SIG-M5 (cell line): ENCODE measurements around the gene DDA1.
A peak's percentile ranks its signal among the peaks of the same experiment; 100 is the strongest.

ENCODE experiments used
- DNase-seq: peaks from one replicate; lab custom pipeline; 2025; lab: John Stamatoyannopoulos, UW

The DDA1 gene

GRCh38 chr19:17330262-17331044 lies 21.1 kb downstream of the DDA1 start:
- DNase-seq: no peak

- no peak for DNase-seq
Observed at GRCh38 chr19:17331045-17331558, 21.7 kb downstream of the DDA1 start.

GRCh38 chr19:17332360-17332676 lies 23.0 kb downstream of the DDA1 start:
- no peak for DNase-seq

- no peak for DNase-seq
Observed at GRCh38 chr19:17332677-17333581, 23.6 kb downstream of the DDA1 start.

GRCh38 chr19:17333611-17334413 lies 24.4 kb downstream of the DDA1 start:
- DNase-seq: no peak

DNA sequence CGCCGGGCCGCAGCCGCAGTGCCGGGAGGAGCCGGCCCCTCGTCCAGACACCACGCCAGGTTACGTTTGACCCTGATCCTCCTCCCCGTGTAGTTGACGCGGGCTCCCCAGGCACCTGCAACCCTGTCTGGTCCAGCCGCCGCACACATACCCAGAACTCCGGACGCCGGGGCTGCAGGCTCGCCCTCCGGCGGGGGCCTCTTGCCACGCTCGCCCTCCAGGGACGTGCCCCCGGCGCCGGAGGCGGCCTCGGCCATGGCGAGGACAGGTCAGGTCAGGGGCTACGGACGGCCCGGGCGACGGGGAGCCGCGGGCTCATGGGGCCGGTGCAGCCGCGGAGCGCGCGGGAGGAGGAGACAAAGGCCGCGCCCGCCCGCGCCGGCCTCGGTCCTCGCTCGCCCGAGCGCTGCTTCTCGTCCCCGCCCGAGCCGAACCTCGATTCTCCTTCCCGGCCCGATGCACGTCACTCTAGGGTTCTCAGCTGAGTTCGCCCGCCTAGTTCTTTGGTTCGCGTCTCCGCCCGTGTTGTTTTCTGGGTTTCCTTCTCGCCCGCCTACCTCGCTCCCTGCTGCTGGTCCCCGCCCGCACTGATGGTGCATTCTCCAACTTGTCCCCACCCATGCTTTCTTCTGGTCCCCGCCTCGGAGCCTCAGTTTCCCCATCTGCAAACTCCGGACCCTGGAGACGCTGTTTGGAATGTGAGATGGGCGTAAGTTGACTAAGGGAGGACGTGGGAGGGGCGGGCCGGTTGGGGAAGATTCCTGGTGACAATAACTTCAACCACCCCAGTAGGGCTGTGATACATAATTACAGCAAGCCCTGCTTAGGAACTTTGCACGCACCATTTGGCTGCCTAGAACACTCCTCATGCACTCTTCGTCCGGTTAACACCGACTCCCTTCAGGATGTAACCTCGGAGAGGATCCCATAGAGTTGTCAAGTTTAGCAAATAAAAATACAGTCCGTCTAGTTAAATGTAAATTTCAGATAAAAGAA lies 25.3 kb downstream of the DDA1 start, which contains the start of gene ANO8:
Gene ANO8 (minus strand): TSS at position 442 of the 996 bp plus-strand sequence. CDS start 185 bp downstream, at position 257.
- DNase-seq: peak; percentile 58

DNA sequence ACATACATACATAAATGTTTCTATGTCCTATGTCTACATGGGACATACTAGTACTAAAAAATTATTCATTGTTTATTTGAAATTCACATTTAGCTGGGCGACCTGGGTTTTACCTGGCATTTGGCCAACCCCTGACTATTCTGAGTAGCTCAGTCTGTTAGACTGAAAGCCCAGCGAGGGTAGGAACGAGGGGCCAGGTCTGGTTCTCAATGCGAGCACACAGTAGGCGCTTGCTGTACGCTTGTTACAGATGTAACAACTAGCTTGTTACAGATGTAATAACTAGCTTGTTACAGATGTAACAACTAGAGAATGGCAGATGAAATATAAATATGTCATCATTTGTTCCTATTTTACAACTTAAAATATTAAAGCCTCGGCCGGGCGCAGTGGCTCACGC lies 26.2 kb downstream of the DDA1 start:
- DNase-seq: no peak

DNA sequence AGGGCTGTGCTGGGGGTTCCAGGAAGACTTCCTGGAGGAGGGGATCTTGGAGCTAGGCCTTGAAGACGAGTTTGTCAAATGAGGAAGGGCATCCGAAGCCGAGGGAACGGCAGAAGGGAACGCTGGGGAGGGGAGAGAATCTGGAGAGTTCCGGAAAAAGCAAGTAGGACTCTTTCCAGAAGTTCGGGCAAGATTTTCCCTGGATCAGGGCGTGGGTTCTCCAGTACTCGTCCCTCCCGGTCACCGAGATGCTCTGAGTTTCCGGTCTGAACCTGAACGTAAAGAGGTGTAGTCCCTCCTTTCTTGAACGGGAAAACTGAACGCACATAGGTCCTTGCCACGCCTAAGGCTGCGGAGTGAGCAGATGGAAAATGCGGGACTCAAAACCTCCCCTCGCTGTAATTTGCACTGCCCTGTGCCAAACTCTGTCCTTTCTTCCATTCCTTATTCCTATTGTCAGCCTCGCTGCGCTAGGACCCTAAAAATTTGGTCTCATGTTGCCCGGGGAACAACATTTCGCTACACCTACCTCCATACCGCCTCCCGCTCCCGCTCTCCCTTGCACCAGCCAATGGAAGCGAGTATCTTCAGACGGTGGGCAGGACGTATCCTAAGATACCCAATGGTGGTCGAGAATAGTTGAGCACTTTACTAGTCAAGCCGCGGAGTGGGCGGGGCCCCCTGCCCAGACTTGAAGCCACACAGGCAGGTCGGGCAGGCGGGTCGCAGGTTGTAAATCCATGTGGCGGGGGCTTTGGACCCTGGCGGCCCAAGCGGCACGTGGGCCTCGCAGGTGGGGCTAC lies 27.7 kb downstream of the DDA1 start, which contains the start of gene GTPBP3:
Gene GTPBP3 (plus strand): TSS at position 682 of the 803 bp plus-strand sequence. CDS start 59 bp downstream, at position 741.
- peak; percentile 93 for DNase-seq

GRCh38 chr19:17337675-17338432 lies 28.5 kb downstream of the DDA1 start:
- DNase-seq: no peak

- no peak for DNase-seq
Observed at GRCh38 chr19:17338433-17339078, 29.2 kb downstream of the DDA1 start.

GRCh38 chr19:17339088-17339741 lies 29.9 kb downstream of the DDA1 start:
- no peak for DNase-seq

- DNase-seq: no peak
Observed at GRCh38 chr19:17340302-17340870, 31.0 kb downstream of the DDA1 start.

DNA sequence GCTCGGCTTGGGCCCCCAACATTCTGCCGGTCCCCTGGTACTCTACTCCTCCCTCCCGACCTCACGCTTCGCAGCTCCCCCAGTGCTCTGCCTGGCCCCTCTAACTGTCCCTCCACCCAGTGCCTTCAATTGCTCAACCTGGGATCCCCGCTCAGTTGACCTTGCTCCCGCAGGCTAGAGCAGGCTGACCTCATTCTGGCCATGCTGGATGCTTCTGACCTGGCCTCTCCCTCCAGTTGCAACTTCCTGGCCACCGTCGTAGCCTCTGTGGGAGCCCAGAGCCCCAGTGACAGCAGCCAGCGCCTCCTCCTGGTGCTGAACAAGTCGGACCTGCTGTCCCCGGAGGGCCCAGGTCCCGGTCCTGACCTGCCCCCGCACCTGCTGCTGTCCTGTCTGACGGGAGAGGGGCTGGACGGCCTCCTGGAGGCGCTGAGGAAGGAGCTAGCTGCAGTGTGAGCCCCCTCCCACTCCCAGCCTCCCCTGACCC lies 31.6 kb downstream of the DDA1 start:
- no peak for DNase-seq

- no peak for DNase-seq
Observed at GRCh38 chr19:17341386-17341785, 32.0 kb downstream of the DDA1 start.

- no peak for DNase-seq
Observed at GRCh38 chr19:17341845-17342244, 32.5 kb downstream of the DDA1 start.

DNA sequence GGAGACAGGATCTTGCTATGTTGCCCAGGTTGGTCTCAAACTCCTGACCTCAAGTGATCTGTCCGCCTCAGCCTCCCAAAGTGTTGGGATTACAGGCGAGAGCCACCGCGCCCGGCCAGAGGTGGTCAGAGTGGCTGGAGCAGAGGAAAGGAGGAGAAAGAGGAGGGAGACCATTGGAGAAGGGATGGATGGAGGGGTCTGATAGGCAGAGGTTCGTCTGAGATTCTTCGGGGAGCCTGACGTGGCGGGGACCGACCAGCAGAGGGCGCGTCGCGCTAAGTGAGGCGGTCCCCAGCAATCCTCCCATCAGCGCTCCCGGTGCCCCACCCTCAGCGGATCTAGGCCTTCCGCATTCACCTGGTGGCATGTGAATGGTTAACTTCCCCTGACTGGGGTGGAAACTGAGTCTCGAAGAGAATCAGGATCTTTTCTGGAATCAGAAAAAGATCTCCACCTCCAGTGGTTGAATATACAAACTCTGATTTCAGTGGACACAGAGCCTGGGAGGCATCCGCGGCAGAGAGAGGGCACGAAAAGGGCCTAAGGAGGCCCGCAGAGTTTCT lies 36.8 kb downstream of the DDA1 start:
- no peak for DNase-seq

- DNase-seq: no peak
Observed at GRCh38 chr19:17347361-17347760, 38.0 kb downstream of the DDA1 start.
